WTC11 (cell line): ENCODE measurements around the gene IL1RAPL2. TPM values are rescaled to one million over a fixed set of nuclear protein-coding genes. Genes with fewer than 3 reads are reported as not detected.

Experiments
- ATAC-seq: fragments of 200-7000 bp; cut with Tn5 transposase; 2 replicates; pipeline ENCODE4 v1.10.0; 2021; ENCODE audit warnings: mild to moderate bottlenecking, moderate library complexity
- CTCF ChIA-PET: fragments of 300-600 bp; sonication (Branson Sonifier 250); formaldehyde crosslinking; loops from one replicate; lab custom pipeline; 2021; ENCODE audit warnings: antibody characterized with exemption; lab: Charles Lee
- POLR2A ChIA-PET: fragments of 350-600 bp; sonication (Branson Sonifier 250); formaldehyde crosslinking; loops from one replicate; lab custom pipeline; 2021; ENCODE audit warnings: antibody characterized with exemption; lab: Charles Lee
- DNase-seq: peaks from one replicate; pipeline ENCODE4 v3.0.0; 2021; ENCODE audit warnings: low spot score
- H3K27ac Mint-ChIP-seq: 2 replicates; pipeline ENCODE4 v1.8.0; 2021; ENCODE audit warnings: mixed read lengths
- H3K27me3 Mint-ChIP-seq: 2 replicates; pipeline ENCODE4 v1.8.0; 2021; ENCODE audit warnings: low read depth, mild to moderate bottlenecking, moderate library complexity, mixed read lengths
- H3K36me3 Mint-ChIP-seq: 2 replicates; pipeline ENCODE4 v1.8.0; 2021; ENCODE audit warnings: mixed read lengths
- H3K4me1 Mint-ChIP-seq: 2 replicates; pipeline ENCODE4 v1.8.0; 2022; ENCODE audit warnings: mixed read lengths
- H3K4me3 Mint-ChIP-seq: 2 replicates; pipeline ENCODE4 v1.8.0; 2021; ENCODE audit warnings: mild to moderate bottlenecking, moderate library complexity, mixed read lengths
- H3K9me3 Mint-ChIP-seq: 2 replicates; pipeline ENCODE4 v1.8.0; 2021; ENCODE audit warnings: mixed read lengths
- EMX1 ChIP-seq: fragments of 250-450 bp; sonication (Bioruptor Pico); IDR thresholded peaks from 2 replicates; pipeline ENCODE4 v1.8.0; 2021; ENCODE audit warnings: mild to moderate bottlenecking
- ETV6 ChIP-seq: sonication (generic); formaldehyde crosslinking; IDR thresholded peaks from 2 replicates; pipeline ENCODE4 v1.8.1; 2022; ENCODE audit warnings: mild to moderate bottlenecking, missing genetic modification reagents
- GABPB1 ChIP-seq: sonication (generic); formaldehyde crosslinking; IDR thresholded peaks from 2 replicates; pipeline ENCODE4 v1.8.1; 2023; ENCODE audit warnings: mild to moderate bottlenecking, missing genetic modification reagents
- IRF1 ChIP-seq: sonication (generic); formaldehyde crosslinking; IDR thresholded peaks from 2 replicates; pipeline ENCODE4 v1.8.0; 2023; ENCODE audit warnings: missing genetic modification reagents
- IRF2 ChIP-seq: sonication (generic); formaldehyde crosslinking; IDR thresholded peaks from 2 replicates; pipeline ENCODE4 v1.8.0; 2022; ENCODE audit warnings: low read depth, missing genetic modification reagents, borderline replicate concordance
- JUN ChIP-seq: sonication (generic); formaldehyde crosslinking; IDR thresholded peaks from 2 replicates; pipeline ENCODE4 v1.8.0; 2023; ENCODE audit warnings: mild to moderate bottlenecking, missing genetic modification reagents
- NFE2L1 ChIP-seq: sonication (generic); formaldehyde crosslinking; IDR thresholded peaks from 2 replicates; pipeline ENCODE4 v1.8.1; 2023; ENCODE audit warnings: missing genetic modification reagents
- OVOL2 ChIP-seq: fragments of 250-450 bp; sonication (Bioruptor Pico); IDR thresholded peaks from 2 replicates; pipeline ENCODE4 v1.9.0; 2021; ENCODE audit warnings: mild to moderate bottlenecking, borderline replicate concordance
- PRRX2 ChIP-seq: fragments of 250-450 bp; sonication (Bioruptor Pico); IDR thresholded peaks from 2 replicates; pipeline ENCODE4 v1.8.0; 2021; ENCODE audit warnings: mild to moderate bottlenecking
- SMAD4 ChIP-seq: sonication (generic); formaldehyde crosslinking; IDR thresholded peaks from 2 replicates; pipeline ENCODE4 v1.8.0; 2022; ENCODE audit warnings: mild to moderate bottlenecking, missing genetic modification reagents
- SOX15 ChIP-seq: fragments of 250-450 bp; sonication (Bioruptor Pico); IDR thresholded peaks from 2 replicates; pipeline ENCODE4 v1.9.0; 2021; ENCODE audit warnings: mild to moderate bottlenecking
- TCF7 ChIP-seq: sonication (generic); formaldehyde crosslinking; IDR thresholded peaks from 2 replicates; pipeline ENCODE4 v1.8.0; 2022; ENCODE audit warnings: mild to moderate bottlenecking, low read depth, missing genetic modification reagents, moderate library complexity
- ZBTB21 ChIP-seq: sonication (generic); formaldehyde crosslinking; IDR thresholded peaks from 2 replicates; pipeline ENCODE4 v1.8.1; 2023; ENCODE audit warnings: mild to moderate bottlenecking, missing genetic modification reagents, borderline replicate concordance
- ZBTB43 ChIP-seq: sonication (generic); formaldehyde crosslinking; IDR thresholded peaks from 2 replicates; pipeline ENCODE4 v1.8.1; 2023; ENCODE audit warnings: mild to moderate bottlenecking, missing genetic modification reagents
- ZNF121 ChIP-seq: sonication (generic); formaldehyde crosslinking; IDR thresholded peaks from 2 replicates; pipeline ENCODE4 v1.8.0; 2023; ENCODE audit warnings: missing genetic modification reagents
- ZNF219 ChIP-seq: sonication (generic); formaldehyde crosslinking; IDR thresholded peaks from 2 replicates; pipeline ENCODE4 v1.8.0; 2023; ENCODE audit warnings: missing genetic modification reagents, mild to moderate bottlenecking, borderline replicate concordance
- total RNA-seq: library from RNA; stranded (reverse); gene quantifications from 3 replicates; pipeline ENCODE4 v1.2.3, GENCODE V29; 2021
- TF ChIP-seq, protein P1 (sequence below): sonication (generic); formaldehyde crosslinking; IDR thresholded peaks from 2 replicates; pipeline ENCODE4 v1.8.1; 2022; ENCODE audit warnings: low read depth, mild to moderate bottlenecking, moderate library complexity, missing genetic modification reagents, borderline replicate concordance
- TF ChIP-seq, protein P2 (sequence below): sonication (generic); formaldehyde crosslinking; conservative IDR thresholded peaks from 2 replicates; pipeline ENCODE4 v1.8.1; 2022; ENCODE audit warnings: mild to moderate bottlenecking, missing genetic modification reagents
- TF ChIP-seq, protein P3 (sequence below): fragments of 250-450 bp; sonication (Bioruptor Pico); IDR thresholded peaks from 2 replicates; pipeline ENCODE4 v1.9.0; 2021; ENCODE audit warnings: moderate library complexity, mild to moderate bottlenecking, inconsistent platforms, borderline replicate concordance
- TF ChIP-seq, protein P4 (sequence below): sonication (generic); formaldehyde crosslinking; IDR thresholded peaks from 2 replicates; pipeline ENCODE4 v1.8.0; 2022; ENCODE audit warnings: missing genetic modification reagents
- TF ChIP-seq, protein P5 (sequence below): fragments of 250-450 bp; sonication (Bioruptor Pico); conservative IDR thresholded peaks from 2 replicates; pipeline ENCODE4 v1.9.0; 2021; ENCODE audit warnings: mild to moderate bottlenecking
- TF ChIP-seq, protein P6 (sequence below): fragments of 250-450 bp; sonication (Bioruptor Pico); IDR thresholded peaks from 2 replicates; pipeline ENCODE4 v1.9.0; 2021; ENCODE audit warnings: mild to moderate bottlenecking

Gene IL1RAPL2
- total RNA-seq, 1 experiment from 2014 or later: 0.09 TPM

DNA sequence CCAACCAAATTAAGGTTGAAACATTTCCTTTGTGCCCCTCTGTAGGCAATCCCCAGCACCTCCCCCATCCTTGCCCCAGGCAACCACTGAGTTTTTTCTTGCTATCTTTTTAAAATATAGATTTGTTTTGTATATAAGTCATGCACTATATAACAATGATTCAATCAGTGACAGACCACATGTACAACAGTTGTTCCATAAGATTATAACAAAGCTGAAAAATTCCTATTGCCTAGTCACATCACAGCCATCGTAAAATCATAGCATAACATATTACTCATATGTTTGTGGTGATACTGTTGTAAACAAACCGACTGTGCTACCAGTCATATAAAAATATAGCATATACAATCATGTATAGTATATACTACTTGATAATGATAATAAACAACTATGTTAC, 1044.4 kb downstream of the IL1RAPL2 start (continued):
- TF ChIP-seq IRF2: no peak
- no peak for TF ChIP-seq SMAD4 (CRISPR knock-in tag)
- TF ChIP-seq EMX1 (CRISPR knock-in tag): no peak
- TF ChIP-seq ZNF219 (CRISPR knock-in tag): no peak
- no peak for TF ChIP-seq NFE2L1 (CRISPR knock-in tag)
- TF ChIP-seq, all 79 proteins: peak for 0

- Mint-ChIP-seq H3K4me1 (no peaks in the 10 kb centered on the region), H3K9me3 (no peaks in the 10 kb centered on the region), H3K4me3 (no peak overlapping the region), H3K27me3 (no peaks in the 10 kb centered on the region), H3K27ac (no peak overlapping the region), H3K36me3 (no peaks in the 10 kb centered on the region)
- ATAC-seq: no peak
- POLR2A ChIA-PET: no interaction called here
- CTCF ChIA-PET: no interaction called here
- no peak for DNase-seq
- TF ChIP-seq, protein P1, sequence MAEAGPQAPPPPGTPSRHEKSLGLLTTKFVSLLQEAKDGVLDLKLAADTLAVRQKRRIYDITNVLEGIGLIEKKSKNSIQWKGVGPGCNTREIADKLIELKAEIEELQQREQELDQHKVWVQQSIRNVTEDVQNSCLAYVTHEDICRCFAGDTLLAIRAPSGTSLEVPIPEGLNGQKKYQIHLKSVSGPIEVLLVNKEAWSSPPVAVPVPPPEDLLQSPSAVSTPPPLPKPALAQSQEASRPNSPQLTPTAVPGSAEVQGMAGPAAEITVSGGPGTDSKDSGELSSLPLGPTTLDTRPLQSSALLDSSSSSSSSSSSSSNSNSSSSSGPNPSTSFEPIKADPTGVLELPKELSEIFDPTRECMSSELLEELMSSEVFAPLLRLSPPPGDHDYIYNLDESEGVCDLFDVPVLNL (CRISPR knock-in tag): no peak
- TF ChIP-seq SOX15 (no peak), ZBTB21 (CRISPR knock-in tag) (no peak), TCF7 (no peak), PRRX2 (CRISPR knock-in tag) (no peak), IRF1 (CRISPR knock-in tag) (no peak), ETV6 (CRISPR knock-in tag) (no peak), JUN (CRISPR knock-in tag) (no peak), OVOL2 (no peak), ZBTB43 (CRISPR knock-in tag) (no peak), ZNF121 (CRISPR knock-in tag) (no peak), GABPB1 (CRISPR knock-in tag) (no peak)
- TF ChIP-seq, protein P2, sequence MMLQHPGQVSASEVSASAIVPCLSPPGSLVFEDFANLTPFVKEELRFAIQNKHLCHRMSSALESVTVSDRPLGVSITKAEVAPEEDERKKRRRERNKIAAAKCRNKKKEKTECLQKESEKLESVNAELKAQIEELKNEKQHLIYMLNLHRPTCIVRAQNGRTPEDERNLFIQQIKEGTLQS (CRISPR knock-in tag): no peak
- TF ChIP-seq, protein P3, sequence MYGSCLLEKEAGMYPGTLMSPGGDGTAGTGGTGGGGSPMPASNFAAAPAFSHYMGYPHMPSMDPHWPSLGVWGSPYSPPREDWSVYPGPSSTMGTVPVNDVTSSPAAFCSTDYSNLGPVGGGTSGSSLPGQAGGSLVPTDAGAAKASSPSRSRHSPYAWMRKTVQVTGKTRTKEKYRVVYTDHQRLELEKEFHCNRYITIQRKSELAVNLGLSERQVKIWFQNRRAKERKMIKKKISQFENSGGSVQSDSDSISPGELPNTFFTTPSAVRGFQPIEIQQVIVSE (CRISPR knock-in tag): no peak
- TF ChIP-seq, protein P4, sequence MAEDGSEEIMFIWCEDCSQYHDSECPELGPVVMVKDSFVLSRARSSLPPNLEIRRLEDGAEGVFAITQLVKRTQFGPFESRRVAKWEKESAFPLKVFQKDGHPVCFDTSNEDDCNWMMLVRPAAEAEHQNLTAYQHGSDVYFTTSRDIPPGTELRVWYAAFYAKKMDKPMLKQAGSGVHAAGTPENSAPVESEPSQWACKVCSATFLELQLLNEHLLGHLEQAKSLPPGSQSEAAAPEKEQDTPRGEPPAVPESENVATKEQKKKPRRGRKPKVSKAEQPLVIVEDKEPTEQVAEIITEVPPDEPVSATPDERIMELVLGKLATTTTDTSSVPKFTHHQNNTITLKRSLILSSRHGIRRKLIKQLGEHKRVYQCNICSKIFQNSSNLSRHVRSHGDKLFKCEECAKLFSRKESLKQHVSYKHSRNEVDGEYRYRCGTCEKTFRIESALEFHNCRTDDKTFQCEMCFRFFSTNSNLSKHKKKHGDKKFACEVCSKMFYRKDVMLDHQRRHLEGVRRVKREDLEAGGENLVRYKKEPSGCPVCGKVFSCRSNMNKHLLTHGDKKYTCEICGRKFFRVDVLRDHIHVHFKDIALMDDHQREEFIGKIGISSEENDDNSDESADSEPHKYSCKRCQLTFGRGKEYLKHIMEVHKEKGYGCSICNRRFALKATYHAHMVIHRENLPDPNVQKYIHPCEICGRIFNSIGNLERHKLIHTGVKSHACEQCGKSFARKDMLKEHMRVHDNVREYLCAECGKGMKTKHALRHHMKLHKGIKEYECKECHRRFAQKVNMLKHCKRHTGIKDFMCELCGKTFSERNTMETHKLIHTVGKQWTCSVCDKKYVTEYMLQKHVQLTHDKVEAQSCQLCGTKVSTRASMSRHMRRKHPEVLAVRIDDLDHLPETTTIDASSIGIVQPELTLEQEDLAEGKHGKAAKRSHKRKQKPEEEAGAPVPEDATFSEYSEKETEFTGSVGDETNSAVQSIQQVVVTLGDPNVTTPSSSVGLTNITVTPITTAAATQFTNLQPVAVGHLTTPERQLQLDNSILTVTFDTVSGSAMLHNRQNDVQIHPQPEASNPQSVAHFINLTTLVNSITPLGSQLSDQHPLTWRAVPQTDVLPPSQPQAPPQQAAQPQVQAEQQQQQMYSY (CRISPR knock-in tag): no peak
- TF ChIP-seq, protein P5, sequence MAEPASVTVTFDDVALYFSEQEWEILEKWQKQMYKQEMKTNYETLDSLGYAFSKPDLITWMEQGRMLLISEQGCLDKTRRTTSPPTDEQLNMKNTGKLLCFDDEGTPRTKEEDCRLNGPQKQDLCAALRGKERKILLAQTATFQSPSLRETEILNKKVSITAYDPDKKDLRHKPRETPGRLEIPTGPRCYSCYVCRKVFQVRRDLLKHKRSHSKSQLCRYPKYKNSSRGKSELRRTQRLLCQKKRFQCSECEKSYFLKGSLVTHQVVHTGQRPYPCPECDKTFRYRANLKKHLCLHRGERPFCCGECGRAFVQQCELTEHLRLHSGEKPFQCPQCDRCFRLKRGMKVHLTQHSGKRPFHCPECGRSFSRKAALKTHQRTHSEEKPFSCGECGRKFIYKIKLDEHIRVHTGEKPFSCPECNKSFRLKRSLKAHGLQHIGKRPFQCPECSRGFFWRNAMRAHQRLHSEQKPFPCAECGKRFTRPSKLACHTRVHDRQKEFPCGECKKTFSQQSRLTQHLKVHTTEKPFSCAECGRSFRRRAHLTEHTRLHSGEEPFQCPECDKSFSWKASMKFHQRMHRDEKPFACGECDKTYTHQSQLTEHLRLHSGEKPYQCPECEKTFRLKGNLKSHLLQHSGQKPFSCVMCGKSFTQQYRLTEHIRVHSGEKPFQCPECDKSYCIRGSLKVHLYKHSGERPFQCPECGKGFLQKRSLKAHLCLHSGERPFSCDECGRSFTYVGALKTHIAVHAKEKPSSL (CRISPR knock-in tag): no peak
- TF ChIP-seq, protein P6, sequence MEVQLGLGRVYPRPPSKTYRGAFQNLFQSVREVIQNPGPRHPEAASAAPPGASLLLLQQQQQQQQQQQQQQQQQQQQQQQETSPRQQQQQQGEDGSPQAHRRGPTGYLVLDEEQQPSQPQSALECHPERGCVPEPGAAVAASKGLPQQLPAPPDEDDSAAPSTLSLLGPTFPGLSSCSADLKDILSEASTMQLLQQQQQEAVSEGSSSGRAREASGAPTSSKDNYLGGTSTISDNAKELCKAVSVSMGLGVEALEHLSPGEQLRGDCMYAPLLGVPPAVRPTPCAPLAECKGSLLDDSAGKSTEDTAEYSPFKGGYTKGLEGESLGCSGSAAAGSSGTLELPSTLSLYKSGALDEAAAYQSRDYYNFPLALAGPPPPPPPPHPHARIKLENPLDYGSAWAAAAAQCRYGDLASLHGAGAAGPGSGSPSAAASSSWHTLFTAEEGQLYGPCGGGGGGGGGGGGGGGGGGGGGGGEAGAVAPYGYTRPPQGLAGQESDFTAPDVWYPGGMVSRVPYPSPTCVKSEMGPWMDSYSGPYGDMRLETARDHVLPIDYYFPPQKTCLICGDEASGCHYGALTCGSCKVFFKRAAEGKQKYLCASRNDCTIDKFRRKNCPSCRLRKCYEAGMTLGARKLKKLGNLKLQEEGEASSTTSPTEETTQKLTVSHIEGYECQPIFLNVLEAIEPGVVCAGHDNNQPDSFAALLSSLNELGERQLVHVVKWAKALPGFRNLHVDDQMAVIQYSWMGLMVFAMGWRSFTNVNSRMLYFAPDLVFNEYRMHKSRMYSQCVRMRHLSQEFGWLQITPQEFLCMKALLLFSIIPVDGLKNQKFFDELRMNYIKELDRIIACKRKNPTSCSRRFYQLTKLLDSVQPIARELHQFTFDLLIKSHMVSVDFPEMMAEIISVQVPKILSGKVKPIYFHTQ (CRISPR knock-in tag): no peak
Measured at GRCh38 chrX:105618393-105619101, 1052.5 kb downstream of the IL1RAPL2 start.
